GM12873 (cell line): ENCODE data around the gene TRIP12.

Experiments
- CTCF ChIP-seq: IDR thresholded peaks from 2 replicates; pipeline ENCODE4 v1.5.1; 2012; ENCODE audit warnings: low read depth, mild to moderate bottlenecking, moderate library complexity, low read length, control low read depth; ENCODE audit not compliant: insufficient read depth; ENCODE audit errors: missing control alignments

Gene TRIP12

DNA sequence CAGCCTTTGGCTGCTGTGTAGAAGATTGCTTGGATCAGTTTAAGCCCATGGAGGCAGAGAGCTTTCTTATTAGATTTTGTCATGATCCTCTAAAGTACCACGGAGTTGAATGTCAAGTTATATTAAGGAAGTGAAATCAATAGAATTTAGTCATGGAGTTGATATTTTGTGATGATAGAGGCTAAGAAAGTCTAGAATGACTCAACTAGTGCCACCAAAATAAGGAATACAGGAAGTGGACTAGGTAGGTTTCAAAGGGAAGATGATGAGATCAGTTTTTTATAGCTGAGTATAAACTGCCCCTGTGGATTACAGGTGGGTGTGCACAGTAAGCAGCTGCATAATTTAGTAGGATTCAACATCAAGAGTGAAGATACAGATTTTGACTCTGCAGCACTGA, 25.7 kb upstream of the TRIP12 start:
- no peak for TF ChIP-seq CTCF

DNA sequence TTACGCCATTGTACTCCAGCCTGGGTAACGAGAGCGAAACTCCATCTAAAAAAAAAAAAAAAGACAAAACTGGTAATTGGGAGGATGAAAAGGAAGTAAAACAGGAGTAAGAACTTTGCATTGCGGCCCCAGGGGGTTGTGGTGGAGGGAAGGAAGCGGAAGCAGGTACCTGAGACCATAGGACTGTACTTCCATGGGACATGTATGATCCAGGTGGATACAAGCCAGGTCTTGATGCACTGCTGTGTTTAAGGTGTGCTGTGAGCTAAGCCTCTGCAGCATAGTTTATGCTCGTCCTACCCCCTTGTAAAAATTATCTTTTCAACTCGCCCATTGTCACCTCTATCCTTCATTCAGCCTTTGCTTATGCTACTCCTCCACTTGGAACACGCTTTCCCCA, 24.2 kb upstream of the TRIP12 start:
- TF ChIP-seq CTCF = no peak

DNA sequence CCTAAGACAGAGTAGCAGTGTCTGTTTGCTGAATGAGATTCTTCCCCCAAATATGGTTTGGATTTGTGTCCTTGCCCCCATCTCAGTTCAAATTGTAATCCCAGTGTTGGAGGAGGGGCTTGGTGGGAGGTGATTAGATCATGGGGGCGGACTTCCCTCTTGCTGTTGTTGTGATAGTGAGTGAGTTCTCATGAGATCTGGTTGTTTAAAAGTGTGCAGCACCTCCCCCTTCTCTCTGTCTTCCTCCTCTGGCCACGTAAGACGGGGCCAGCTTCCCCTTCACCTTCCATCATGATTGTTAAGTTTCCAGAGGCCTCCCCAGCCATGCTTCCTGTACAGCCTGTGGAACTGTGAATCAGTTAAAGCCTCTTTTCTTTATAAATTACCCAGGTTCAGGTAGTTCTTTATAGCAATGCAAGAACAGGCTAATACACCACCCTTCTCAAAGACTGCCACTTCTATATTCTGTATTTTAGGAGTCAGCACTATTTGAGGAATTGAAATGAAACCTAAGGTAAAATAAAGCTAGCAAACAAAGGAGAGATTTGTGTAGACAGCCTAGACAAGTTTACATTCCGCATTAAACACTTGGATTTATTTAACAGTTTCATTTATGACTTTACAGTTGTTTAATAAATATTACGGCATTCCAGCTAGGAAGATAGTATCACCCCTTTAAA, 22.1 kb upstream of the TRIP12 start:
- no peak for TF ChIP-seq CTCF

DNA sequence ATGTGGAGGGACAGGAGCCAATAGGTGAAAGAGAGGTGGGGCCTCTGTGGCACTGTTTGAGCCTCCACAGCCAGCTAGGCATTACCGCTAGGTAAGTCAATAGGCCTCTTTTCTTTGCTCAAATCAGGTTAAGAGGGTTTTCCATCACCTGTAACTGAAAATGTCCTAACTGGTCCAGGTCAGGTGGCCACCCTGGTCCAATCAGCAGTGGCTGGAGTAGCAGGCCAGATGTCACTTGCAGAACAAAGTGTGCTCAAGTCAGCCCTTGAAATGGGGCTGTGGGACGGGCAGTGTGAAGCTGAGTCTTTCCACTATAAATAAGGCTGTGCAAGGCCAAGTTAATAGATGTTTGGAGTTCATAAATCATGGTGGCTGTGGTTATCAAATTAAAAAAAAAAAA, 21.4 kb upstream of the TRIP12 start:
- no peak for TF ChIP-seq CTCF

GRCh38 chr2:229942671-229943070, 20.9 kb upstream of the TRIP12 start:
- no peak for TF ChIP-seq CTCF

GRCh38 chr2:229937537-229937936, 15.7 kb upstream of the TRIP12 start:
- no peak for TF ChIP-seq CTCF

DNA sequence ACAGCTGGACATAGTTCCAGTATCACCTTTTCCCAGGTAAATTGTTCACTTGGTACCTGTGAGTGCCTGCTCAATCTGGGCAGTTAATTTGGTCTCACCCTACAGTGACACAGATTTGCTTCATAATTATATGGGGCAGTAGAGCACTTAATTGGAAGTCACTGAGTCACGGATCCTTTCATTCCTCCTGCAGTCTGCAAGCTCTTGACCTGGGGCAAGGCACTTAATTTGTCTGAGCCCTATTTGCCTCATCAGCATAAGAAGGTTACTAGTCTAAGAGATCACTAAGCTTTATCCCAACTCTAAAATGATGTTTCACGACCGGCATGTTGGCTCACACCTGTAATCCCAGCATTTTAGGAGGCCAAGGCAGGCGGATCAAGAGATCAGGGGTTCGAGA, 9.4 kb upstream of the TRIP12 start:
- no peak for TF ChIP-seq CTCF

DNA sequence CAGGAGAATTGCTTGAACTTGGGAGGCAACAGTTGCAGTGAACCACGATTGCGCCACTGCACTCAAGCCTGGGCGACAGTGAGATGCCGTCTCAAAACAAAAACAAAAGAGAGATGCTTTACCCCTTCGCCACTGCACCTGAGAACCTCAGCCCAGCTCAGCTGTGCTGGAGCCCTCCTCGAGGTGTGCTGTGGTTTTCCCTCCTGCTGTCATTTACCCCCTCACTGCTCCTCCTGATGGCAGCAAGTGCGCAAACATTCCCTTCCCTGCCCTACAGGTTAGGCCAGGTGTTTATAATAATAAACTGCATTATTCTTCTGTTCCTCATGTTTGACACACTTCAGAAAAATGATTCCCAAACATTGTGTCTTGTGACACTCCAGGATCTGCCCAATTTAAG, 8.8 kb upstream of the TRIP12 start:
- no peak for TF ChIP-seq CTCF
